Neuronal stem cell (in vitro differentiated cells): ENCODE results near the gene CRLF2.
"Not testable (repeated sequence)": the region's sequence is repeated elsewhere in the genome, so short reads cannot be mapped to it uniquely, and the experiment has no call there.

Experiments used
- DNase-seq: peaks from one replicate; pipeline ENCODE4 v3.0.0-alpha.2; 2013; ENCODE audit warnings: low spot score
- H2AFZ ChIP-seq: one replicate; pipeline ENCODE4 v1.6.1; 2013; ENCODE audit warnings: mild to moderate bottlenecking, low read length, inconsistent platforms
- H2AK5ac ChIP-seq: 2 replicates; pipeline ENCODE4 v1.6.1; 2013; ENCODE audit warnings: low read depth, mild to moderate bottlenecking, inconsistent platforms, low read length, moderate library complexity, mixed read lengths
- H2BK120ac ChIP-seq: 2 replicates; pipeline ENCODE4 v1.6.1; 2013; ENCODE audit warnings: low read depth, mild to moderate bottlenecking, inconsistent platforms, low read length, moderate library complexity, mixed read lengths
- H2BK12ac ChIP-seq: one replicate; pipeline ENCODE4 v1.6.1; 2013; ENCODE audit warnings: low read length, inconsistent platforms
- H2BK15ac ChIP-seq: 2 replicates; pipeline ENCODE4 v1.6.1; 2013; ENCODE audit warnings: mild to moderate bottlenecking, low read length, inconsistent platforms, mixed read lengths
- H2BK5ac ChIP-seq: one replicate; pipeline ENCODE4 v1.6.1; 2013; ENCODE audit warnings: inconsistent platforms, mild to moderate bottlenecking, low read length, moderate library complexity
- H3K14ac ChIP-seq: one replicate; pipeline ENCODE4 v1.6.1; 2013; ENCODE audit warnings: low read length, inconsistent platforms
- H3K18ac ChIP-seq: 2 replicates; pipeline ENCODE4 v1.6.1; 2013; ENCODE audit warnings: low read length, inconsistent platforms
- H3K23ac ChIP-seq: 2 replicates; pipeline ENCODE4 v1.6.1; 2013; ENCODE audit warnings: low read depth, mild to moderate bottlenecking, mixed read lengths, low read length, inconsistent platforms; ENCODE audit not compliant: poor library complexity
- H3K27ac ChIP-seq: replicated peaks from 3 replicates; pipeline ENCODE4 v1.5.1; 2013; ENCODE audit warnings: low read length, inconsistent platforms
- H3K27me3 ChIP-seq, 3 experiments: 2 replicates each; pipeline ENCODE4 v1.6.1; 2013; ENCODE audit warnings: low read length in 3 of 3, mild to moderate bottlenecking in 2 of 3, inconsistent platforms in 1 of 3, low read depth in 1 of 3, mixed read lengths in 1 of 3, moderate library complexity in 1 of 3; ENCODE audit not compliant: control insufficient read depth in 3 of 3, insufficient read depth in 3 of 3
- H3K36me3 ChIP-seq, 2 donors: replicated peaks in 1 of 2; 2 replicates each; pipeline ENCODE4 v1.6.1; 2013; ENCODE audit warnings: low read length in 2 of 2; ENCODE audit not compliant: control insufficient read depth in 2 of 2, insufficient read depth in 2 of 2
- H3K4ac ChIP-seq: 2 replicates; pipeline ENCODE4 v1.6.1; 2013; ENCODE audit warnings: inconsistent platforms, mild to moderate bottlenecking, low read length, moderate library complexity
- H3K4me1 ChIP-seq, 2 donors: 1 replicate in 1 of 2; 2 replicates in 1 of 2; pipeline ENCODE4 v1.6.1; 2013; ENCODE audit warnings: low read length in 2 of 2, low read depth in 1 of 2; ENCODE audit not compliant: control insufficient read depth in 2 of 2, insufficient read depth in 1 of 2
- H3K4me2 ChIP-seq: one replicate; pipeline ENCODE4 v1.6.1; 2013; ENCODE audit warnings: mild to moderate bottlenecking, low read length, inconsistent platforms; ENCODE audit not compliant: insufficient read depth, poor library complexity, severe bottlenecking
- H3K4me3 ChIP-seq, 2 donors: 2 replicates each; pipeline ENCODE4 v1.5.1; 2013; ENCODE audit warnings: low read length in 2 of 2, mild to moderate bottlenecking in 2 of 2, inconsistent platforms in 1 of 2, moderate library complexity in 1 of 2
- H3K79me1 ChIP-seq: one replicate; pipeline ENCODE4 v1.6.1; 2013; ENCODE audit warnings: low read depth, mild to moderate bottlenecking, inconsistent platforms, low read length, moderate library complexity
- H3K9ac ChIP-seq: one replicate; pipeline ENCODE4 v1.6.1; 2013; ENCODE audit warnings: mild to moderate bottlenecking, low read depth, low read length, inconsistent platforms; ENCODE audit not compliant: poor library complexity
- H3K9me3 ChIP-seq, 2 donors: replicated peaks in 1 of 2; 2 replicates each; pipeline versions ENCODE3 to v1.6.1; 2013; ENCODE audit warnings: low read length in 2 of 2, mild to moderate bottlenecking in 2 of 2, inconsistent platforms in 1 of 2, low read depth in 1 of 2, mixed read lengths in 1 of 2, moderate library complexity in 1 of 2; ENCODE audit not compliant: control insufficient read depth in 2 of 2, insufficient read depth in 1 of 2
- H4K8ac ChIP-seq: one replicate; pipeline ENCODE4 v1.6.1; 2013; ENCODE audit warnings: low read depth, mild to moderate bottlenecking, inconsistent platforms, low read length, moderate library complexity
- H4K91ac ChIP-seq: one replicate; pipeline ENCODE4 v1.6.1; 2013; ENCODE audit warnings: low read length, low read depth, mild to moderate bottlenecking, inconsistent platforms; ENCODE audit not compliant: poor library complexity
- WGBS, 2 donors: extraction: QIAGEN DNeasy Blood & Tissue Kit; methylation state at CpG; one replicate each; pipeline ENCODE4 v1.1.7; 2013; ENCODE audit warnings: missing lambda C conversion rate in 2 of 2, mixed read lengths in 1 of 2; ENCODE audit not compliant: insufficient read length in 2 of 2, insufficient replicate concordance in 1 of 2; ENCODE audit errors: extremely low coverage in 2 of 2; 5-methylcytosine and 5-hydroxymethylcytosine counted together

The CRLF2 gene

GRCh38 chrX:1190596-1191145, 21.8 kb downstream of the CRLF2 start:
- Histone ChIP-seq H2AFZ (no peak overlapping the region), H3K9ac (no peak overlapping the region), H3K4ac (no peak overlapping the region), H3K27me3 (no peaks in the 10 kb centered on the region), H3K79me1 (no peaks in the 10 kb centered on the region), H2BK5ac (peak overlapping the region; percentile 4), H3K27ac (no peak overlapping the region), H3K9me3 (no peaks in the 10 kb centered on the region), H3K36me3 (no peaks in the 10 kb centered on the region), H3K4me1 (no peaks in the 10 kb centered on the region), H3K23ac (no peak overlapping the region), H3K14ac (no peak overlapping the region), H3K4me3 (no peak overlapping the region), H4K8ac (no peak overlapping the region), H2BK120ac (no peak overlapping the region), H3K18ac (no peak overlapping the region), H2BK12ac (no peak overlapping the region), H2AK5ac (no peak overlapping the region), H2BK15ac (no peak overlapping the region), H3K4me2 (no peak overlapping the region), H4K91ac (no peak overlapping the region)
- DNase-seq = no peak
- WGBS, 2 donors = no CpG with 5 or more reads among the region's 18 CpGs

- Histone ChIP-seq H3K4me2 (no peak overlapping the region), H2AK5ac (no peak overlapping the region), H3K9me3 (no peaks in the 10 kb centered on the region), H3K4ac (no peak overlapping the region), H2BK12ac (no peak overlapping the region), H3K27ac (no peak overlapping the region), H4K8ac (no peak overlapping the region), H3K27me3 (no peaks in the 10 kb centered on the region), H4K91ac (no peak overlapping the region), H3K36me3 (no peaks in the 10 kb centered on the region), H3K9ac (no peak overlapping the region), H3K14ac (no peak overlapping the region), H3K18ac (no peak overlapping the region), H2AFZ (no peak overlapping the region), H3K4me1 (peaks cover 0 to 2% of the 10 kb centered on the region in 2 donors), H2BK5ac (no peak overlapping the region), H3K79me1 (no peaks in the 10 kb centered on the region), H2BK15ac (no peak overlapping the region), H2BK120ac (no peak overlapping the region), H3K4me3 (no peak overlapping the region), H3K23ac (no peak overlapping the region)
- DNase-seq = no peak
- no CpG with 5 or more reads among the region's 10 CpGs for WGBS, 2 donors
Measured at GRCh38 chrX:1185561-1185960, 26.9 kb downstream of the CRLF2 start.

- H2BK15ac ChIP-seq = no peak overlapping the region
- H3K27me3 ChIP-seq = no peaks in the 10 kb centered on the region
- H2AK5ac ChIP-seq = peak overlapping the region; percentile 63
- H3K4me3 ChIP-seq = no peak overlapping the region
- no peaks in the 10 kb centered on the region for H3K79me1 ChIP-seq
- no peaks in the 10 kb centered on the region for H3K36me3 ChIP-seq
- no peak overlapping the region for H2BK5ac ChIP-seq
- WGBS, 2 donors = no CpG with 5 or more reads among the region's 4 CpGs
- no peak overlapping the region for H3K4ac ChIP-seq
- H3K18ac ChIP-seq = no peak overlapping the region
- DNase-seq = no peak
- H3K27ac ChIP-seq = no peak overlapping the region
- H4K91ac ChIP-seq = no peak overlapping the region
- no peak overlapping the region for H3K4me2 ChIP-seq
- H3K4me1 ChIP-seq = peaks cover 0 to 4% of the 10 kb centered on the region in 2 donors
- no peak overlapping the region for H2BK12ac ChIP-seq
- no peaks in the 10 kb centered on the region for H3K9me3 ChIP-seq
- H3K9ac ChIP-seq = no peak overlapping the region
- no peak overlapping the region for H3K14ac ChIP-seq
- no peak overlapping the region for H2AFZ ChIP-seq
- no peak overlapping the region for H4K8ac ChIP-seq
- H3K23ac ChIP-seq = peak overlapping the region; percentile 31
- no peak overlapping the region for H2BK120ac ChIP-seq
Measured at GRCh38 chrX:1182211-1182610, 30.2 kb downstream of the CRLF2 start.

- H3K36me3 ChIP-seq, DNase-seq: not testable (repeated sequence)
- WGBS, 2 donors = no CpG with 5 or more reads among the region's 14 CpGs
Measured at GRCh38 chrX:1181661-1182060, 30.8 kb downstream of the CRLF2 start.

More at GRCh38 chrX:1181661-1182060, 30.8 kb downstream of the CRLF2 start:
- not testable (repeated sequence) for H2BK15ac ChIP-seq, H3K4ac ChIP-seq, H3K14ac ChIP-seq, H4K8ac ChIP-seq, H3K18ac ChIP-seq, H3K27me3 ChIP-seq, H2BK120ac ChIP-seq, H3K79me1 ChIP-seq, H2BK12ac ChIP-seq, H3K4me3 ChIP-seq, H3K9me3 ChIP-seq, H3K4me2 ChIP-seq, H2AK5ac ChIP-seq, H3K23ac ChIP-seq, H3K4me1 ChIP-seq, H2BK5ac ChIP-seq, H3K27ac ChIP-seq, H3K9ac ChIP-seq, H4K91ac ChIP-seq, H2AFZ ChIP-seq
